SK-N-MC (cell line): ENCODE results near the gene RFXANK.
"Not testable (repeated sequence)": the region's sequence is repeated elsewhere in the genome, so short reads cannot be mapped to it uniquely, and the experiment has no call there.

Experiments
- DNase-seq: peaks from one replicate; pipeline ENCODE4 v3.0.0-alpha.2; 2011; ENCODE audit warnings: low read depth, low spot score
- H3K27ac ChIP-seq: fragments of 200-600 bp; sonication (generic); 2 replicates; pipeline ENCODE4 v1.5.1; 2016; ENCODE audit warnings: mixed run types
- H3K36me3 ChIP-seq: fragments of 200-600 bp; sonication (generic); 2 replicates; pipeline ENCODE4 v1.6.1; 2017; ENCODE audit warnings: antibody characterized with exemption, low read length, mixed read lengths; ENCODE audit not compliant: insufficient read depth
- H3K4me3 ChIP-seq: fragments of 200-600 bp; sonication (generic); 2 replicates; pipeline ENCODE4 v1.5.1; 2016
- H3K9ac ChIP-seq: fragments of 200-600 bp; sonication (generic); 2 replicates; pipeline ENCODE4 v1.8.0; 2017; ENCODE audit warnings: mixed run types, mixed read lengths; ENCODE audit not compliant: insufficient read length
- H3K9me3 ChIP-seq: fragments of 200-600 bp; sonication (generic); 2 replicates; pipeline ENCODE4 v1.6.1; 2017; ENCODE audit warnings: low read depth, mild to moderate bottlenecking, antibody characterized with exemption, low read length, moderate library complexity, mixed read lengths
- EZH2 ChIP-seq: fragments of 200-600 bp; sonication (generic); IDR thresholded peaks from one replicate; pipeline ENCODE4 v1.6.1; 2017; ENCODE audit warnings: antibody characterized with exemption
- FOXP2 ChIP-seq: optimal IDR thresholded peaks from 2 replicates; pipeline ENCODE3; 2011; ENCODE audit warnings: mild to moderate bottlenecking, moderate library complexity; ENCODE audit not compliant: insufficient read depth; ENCODE audit errors: extremely low read length, control extremely low read depth
- POLR2AphosphoS5 ChIP-seq: IDR thresholded peaks from 2 replicates; pipeline ENCODE4 v1.6.1; 2012; ENCODE audit warnings: mild to moderate bottlenecking, low read depth, low read length, borderline replicate concordance

The RFXANK gene

DNA sequence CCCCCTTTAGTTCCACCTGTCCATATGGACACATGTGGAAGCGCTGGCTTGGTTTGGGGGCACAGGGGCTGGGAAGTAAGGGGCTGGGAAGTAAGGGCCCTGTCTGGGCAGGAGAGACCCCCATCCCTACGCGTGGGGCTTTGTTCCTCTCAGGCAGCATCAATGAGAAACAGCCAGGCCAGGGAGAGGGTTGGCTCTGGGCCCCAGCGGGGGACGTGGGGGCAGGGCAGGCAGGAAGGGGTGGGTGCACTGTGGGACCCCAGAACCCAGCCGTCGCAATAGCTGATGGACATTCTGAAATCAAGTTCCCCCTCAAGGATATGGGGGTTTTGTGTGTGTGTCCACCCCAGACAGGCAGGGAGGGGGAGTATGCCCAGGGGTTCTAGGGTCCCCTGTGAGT lies 20.9 kb downstream of the RFXANK start:
- Histone ChIP-seq H3K9me3 (no peaks in the 10 kb centered on the region), H3K27ac (no peak overlapping the region), H3K36me3 (no peaks in the 10 kb centered on the region), H3K4me3 (no peak overlapping the region), H3K9ac (no peak overlapping the region)
- DNase-seq: no peak
- TF ChIP-seq FOXP2: no peak
- TF ChIP-seq POLR2AphosphoS5: no peak
- no peak for TF ChIP-seq EZH2

DNA sequence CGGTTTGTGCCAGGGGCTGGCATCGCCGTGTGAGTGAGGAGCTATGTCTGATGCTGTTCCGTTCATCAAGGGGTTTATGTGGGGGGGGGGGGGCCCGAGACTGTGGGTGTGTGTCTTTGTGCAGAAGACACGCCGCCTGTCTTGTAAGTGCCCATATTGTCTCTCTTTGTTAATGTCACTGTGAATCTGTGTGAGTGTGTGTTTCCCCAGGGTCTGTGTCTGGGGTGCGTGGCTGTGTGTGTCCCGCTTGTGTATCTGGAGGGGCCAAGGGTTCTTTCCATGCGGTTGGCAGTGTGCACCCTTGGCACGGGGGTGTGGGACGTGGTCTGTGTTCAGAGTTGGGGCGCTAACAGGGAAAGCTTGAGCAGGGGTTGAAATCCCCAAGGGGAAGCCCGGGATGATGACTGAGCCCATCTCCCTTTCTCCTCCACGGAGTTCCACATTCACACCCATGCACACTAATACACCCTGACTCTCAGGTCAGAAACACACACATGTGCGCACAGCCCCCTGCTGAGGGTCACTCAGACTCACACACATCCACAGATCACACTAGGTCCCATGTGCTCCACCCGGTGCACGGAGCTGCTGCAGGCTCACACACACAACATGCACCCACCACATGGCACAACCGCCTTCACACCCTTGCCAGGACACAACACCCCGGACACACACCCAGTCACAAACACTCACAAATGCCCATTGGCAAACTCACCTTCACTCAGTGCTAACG lies 21.5 kb downstream of the RFXANK start:
- Histone ChIP-seq H3K9ac (no peak overlapping the region), H3K4me3 (peak overlapping the region; percentile 55)
- TF ChIP-seq FOXP2 (no peak), POLR2AphosphoS5 (no peak), EZH2 (no peak)

DNA sequence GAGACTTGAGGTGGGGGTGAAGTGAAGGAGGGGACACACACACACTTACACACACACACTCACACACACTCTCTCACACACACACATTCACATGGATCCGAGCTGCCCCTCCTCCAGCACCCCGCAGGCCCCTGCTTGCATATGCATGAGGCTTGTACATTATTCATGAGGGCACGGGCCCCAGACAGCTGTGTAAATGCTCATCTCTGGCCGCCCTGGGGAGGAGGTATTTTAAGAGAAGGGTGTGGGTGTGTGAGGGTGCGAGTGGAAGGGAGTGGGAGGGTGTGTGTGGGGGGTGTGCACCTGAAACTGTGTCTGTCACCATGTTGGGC lies 22.1 kb downstream of the RFXANK start:
- Histone ChIP-seq H3K27ac (no peak overlapping the region), H3K4me3 (peak overlapping the region; percentile 55), H3K9me3 (no peaks in the 10 kb centered on the region), H3K9ac (no peak overlapping the region), H3K36me3 (no peaks in the 10 kb centered on the region)
- no peak for DNase-seq
- TF ChIP-seq POLR2AphosphoS5 (no peak), FOXP2 (no peak), EZH2 (no peak)

More for the DNA sequence above, 21.5 kb downstream of the RFXANK start:
- DNase-seq: no peak
- Histone ChIP-seq H3K36me3 (no peaks in the 10 kb centered on the region), H3K27ac (no peak overlapping the region), H3K9me3 (no peaks in the 10 kb centered on the region)

DNA sequence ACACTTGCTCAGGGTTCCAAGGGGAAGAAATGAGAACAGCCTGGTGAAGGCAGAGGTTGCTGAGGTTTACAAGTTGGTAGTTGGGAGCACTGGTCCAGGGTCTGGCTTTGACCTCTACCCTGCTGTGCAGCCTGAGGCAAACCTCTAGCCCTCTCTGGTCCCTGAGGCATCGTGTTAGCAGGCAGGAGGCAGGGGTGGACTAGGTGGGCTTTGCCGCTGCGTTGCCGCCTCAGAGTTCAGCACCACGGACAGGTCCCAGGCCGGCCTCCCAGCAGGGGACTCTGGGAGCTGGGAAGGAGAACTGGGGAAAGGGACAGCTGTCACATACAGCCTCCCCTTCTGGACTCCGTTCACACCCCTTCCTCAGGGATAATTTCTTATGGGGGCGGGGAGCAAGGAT lies 22.8 kb downstream of the RFXANK start:
- Histone ChIP-seq H3K9me3 (no peaks in the 10 kb centered on the region), H3K36me3 (no peaks in the 10 kb centered on the region), H3K4me3 (no peak overlapping the region), H3K27ac (no peak overlapping the region), H3K9ac (no peak overlapping the region)
- TF ChIP-seq FOXP2 (no peak), EZH2 (no peak), POLR2AphosphoS5 (no peak)
- no peak for DNase-seq

DNA sequence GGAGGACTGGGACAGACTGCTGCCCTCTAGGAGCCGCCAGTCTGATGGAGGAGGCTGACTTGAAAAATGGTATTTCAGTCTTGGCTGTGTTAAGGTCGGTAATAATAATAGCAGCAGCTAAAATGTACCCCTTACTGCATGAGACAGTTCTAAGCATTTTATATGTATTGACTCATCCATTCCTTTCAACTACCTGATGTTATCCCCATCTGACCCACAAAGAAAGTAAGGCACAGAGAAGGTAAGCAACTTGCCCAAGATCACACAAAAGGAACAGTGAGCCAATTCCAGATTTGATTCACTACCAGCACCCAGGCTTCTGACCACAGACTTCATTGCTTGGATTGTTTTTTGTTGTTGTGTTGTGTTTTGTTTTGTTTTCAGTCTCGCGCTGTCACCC lies 23.7 kb downstream of the RFXANK start:
- Histone ChIP-seq H3K36me3 (no peaks in the 10 kb centered on the region), H3K9me3 (no peaks in the 10 kb centered on the region), H3K27ac (no peak overlapping the region), H3K9ac (no peak overlapping the region), H3K4me3 (no peak overlapping the region)
- TF ChIP-seq POLR2AphosphoS5: no peak
- DNase-seq: no peak

DNA sequence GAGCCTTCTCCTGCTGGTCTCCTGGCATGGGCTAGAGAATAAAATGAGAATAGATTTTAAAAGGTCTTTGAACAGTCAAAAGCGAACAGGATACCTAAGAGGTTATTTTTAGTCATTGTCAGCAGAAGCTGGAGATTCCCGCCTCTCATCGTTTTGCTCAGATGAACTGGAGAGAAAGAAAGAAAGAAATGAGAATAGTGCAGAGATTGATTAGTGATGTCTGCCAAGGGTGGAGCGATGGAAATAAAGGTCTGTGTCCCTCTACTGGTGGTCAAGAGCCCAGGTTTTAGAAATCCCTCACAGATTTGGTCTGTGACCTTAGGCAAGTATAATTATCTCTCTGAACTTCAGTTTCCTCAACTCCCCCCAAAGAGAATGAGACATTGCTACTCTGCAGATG lies 25.0 kb downstream of the RFXANK start:
- Histone ChIP-seq H3K9me3 (no peaks in the 10 kb centered on the region), H3K27ac (no peak overlapping the region), H3K36me3 (no peaks in the 10 kb centered on the region), H3K4me3 (no peak overlapping the region), H3K9ac (no peak overlapping the region)
- no peak for DNase-seq
- no peak for TF ChIP-seq FOXP2
- TF ChIP-seq POLR2AphosphoS5: no peak
- TF ChIP-seq EZH2: no peak

DNA sequence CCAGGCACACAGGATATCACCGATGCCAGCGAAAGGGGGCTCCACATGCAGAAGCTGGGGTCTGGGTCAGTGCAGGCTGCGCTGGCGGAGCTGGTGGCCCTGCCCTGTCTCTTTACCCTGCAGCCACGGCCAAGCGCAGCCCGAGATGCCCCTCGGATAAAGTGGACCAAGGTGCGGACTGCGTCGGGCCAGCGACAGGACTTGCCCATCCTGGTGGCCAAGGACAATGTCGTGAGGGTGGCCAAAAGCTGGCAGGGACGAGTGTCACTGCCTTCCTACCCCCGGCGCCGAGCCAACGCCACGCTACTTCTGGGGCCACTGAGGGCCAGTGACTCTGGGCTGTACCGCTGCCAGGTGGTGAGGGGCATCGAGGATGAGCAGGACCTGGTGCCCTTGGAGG lies 26.9 kb downstream of the RFXANK start:
- no peak for TF ChIP-seq EZH2
- TF ChIP-seq FOXP2: no peak
- TF ChIP-seq POLR2AphosphoS5: no peak
- DNase-seq: no peak
- Histone ChIP-seq H3K27ac (no peak overlapping the region), H3K9me3 (no peaks in the 10 kb centered on the region), H3K36me3 (no peaks in the 10 kb centered on the region), H3K9ac (no peak overlapping the region), H3K4me3 (no peak overlapping the region)

DNA sequence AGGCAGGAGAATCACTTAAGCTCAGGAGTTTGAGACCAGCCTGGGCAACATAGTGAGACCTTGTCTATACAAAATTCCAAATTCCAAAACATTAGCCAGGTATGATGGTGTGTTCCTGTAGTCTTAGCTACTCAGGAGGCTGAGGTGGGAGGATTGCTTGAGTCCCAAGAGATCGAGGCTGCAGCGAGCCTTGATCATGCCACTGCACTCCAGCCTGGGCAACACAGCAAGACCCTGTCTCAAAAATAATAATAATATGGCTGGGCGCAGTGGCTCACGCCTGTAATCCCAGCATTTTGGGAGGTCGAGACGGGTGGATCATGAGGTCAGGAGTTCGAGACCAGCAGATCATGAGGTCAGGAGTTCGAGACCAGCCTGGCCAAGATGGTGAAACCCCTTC lies 28.9 kb downstream of the RFXANK start:
- not testable (repeated sequence) for H3K27ac ChIP-seq, H3K4me3 ChIP-seq, H3K9me3 ChIP-seq, DNase-seq, H3K36me3 ChIP-seq, H3K9ac ChIP-seq

DNA sequence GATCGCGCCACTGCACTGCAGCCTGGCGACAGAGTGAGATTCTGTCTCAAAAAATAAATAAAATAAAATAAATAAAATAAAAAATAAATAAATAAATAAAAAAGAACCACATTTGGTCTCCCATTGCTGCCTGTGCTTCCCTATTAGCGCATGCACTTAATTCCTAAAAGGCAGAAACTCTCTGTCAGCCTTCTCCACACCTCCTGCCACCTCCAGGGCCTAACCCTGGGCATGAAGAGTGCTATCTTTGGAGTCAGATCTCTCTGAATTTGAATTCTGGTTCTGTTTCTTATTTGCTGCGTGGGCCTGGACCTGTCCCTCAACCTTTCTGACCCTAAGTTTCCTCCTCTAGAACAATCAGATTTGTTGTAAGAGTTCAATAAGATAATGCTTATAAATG lies 31.0 kb downstream of the RFXANK start:
- H3K4me3 ChIP-seq: no peak overlapping the region
- DNase-seq: no peak
- no peaks in the 10 kb centered on the region for H3K36me3 ChIP-seq
- TF ChIP-seq FOXP2 (no peak), EZH2 (no peak), POLR2AphosphoS5 (no peak)
- H3K9me3 ChIP-seq: no peaks in the 10 kb centered on the region
- no peak overlapping the region for H3K9ac ChIP-seq
- no peak overlapping the region for H3K27ac ChIP-seq

DNA sequence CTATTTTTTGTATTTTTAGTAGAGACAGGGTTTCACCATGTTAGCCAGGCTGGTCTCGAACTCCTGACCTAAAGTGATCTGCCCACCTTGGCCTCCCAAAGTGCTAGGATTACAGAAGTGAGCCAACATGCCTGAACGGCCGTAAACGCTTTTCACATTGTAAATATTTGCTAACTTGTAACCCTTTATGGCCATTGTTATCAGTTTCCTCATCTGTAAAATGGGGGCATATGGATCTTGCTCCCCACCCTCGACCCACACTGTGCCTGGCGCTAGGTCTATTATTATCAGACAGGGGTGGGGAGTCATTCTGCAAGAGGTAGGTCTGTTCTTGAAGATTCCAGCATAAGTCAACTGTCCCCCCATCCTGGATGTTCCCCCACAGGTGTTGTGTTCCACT lies 31.6 kb downstream of the RFXANK start:
- Histone ChIP-seq H3K27ac (no peak overlapping the region), H3K4me3 (no peak overlapping the region), H3K9ac (no peak overlapping the region), H3K9me3 (no peaks in the 10 kb centered on the region), H3K36me3 (no peaks in the 10 kb centered on the region)
- TF ChIP-seq EZH2 (no peak), FOXP2 (no peak), POLR2AphosphoS5 (no peak)
- no peak for DNase-seq
